GM08714 (cell line): Measurements from ENCODE around the gene C6orf120.

Experiments used
- H3K4me3 ChIP-seq: fragments of 200-500 bp; sonication (Bioruptor generic); 2 replicates; pipeline ENCODE4 v1.5.1; 2014; ENCODE audit warnings: mild to moderate bottlenecking, low read length, inconsistent platforms
- ZNF274 ChIP-seq: IDR thresholded peaks from 2 replicates; pipeline ENCODE4 v1.6.1; 2012; ENCODE audit warnings: mild to moderate bottlenecking, low read depth, low read length

C6orf120 gene

GRCh38 chr6:169726963-169727362 is 25.0 kb downstream of the C6orf120 start:
- TF ChIP-seq ZNF274 = no peak
- H3K4me3 ChIP-seq = no peak overlapping the region

- no peak for TF ChIP-seq ZNF274
- H3K4me3 ChIP-seq = no peak overlapping the region
These were observed 28.0 kb downstream of the C6orf120 start for GRCh38 chr6:169729961-169730360.

- TF ChIP-seq ZNF274 = no peak
- no peak overlapping the region for H3K4me3 ChIP-seq
These were observed 36.5 kb downstream of the C6orf120 start for GRCh38 chr6:169738204-169738975.

GRCh38 chr6:169738976-169739529 is 37.1 kb downstream of the C6orf120 start:
- TF ChIP-seq ZNF274 = no peak
- H3K4me3 ChIP-seq = no peak overlapping the region

GRCh38 chr6:169741344-169741743 is 39.4 kb downstream of the C6orf120 start:
- no peak for TF ChIP-seq ZNF274

GRCh38 chr6:169745405-169745804 is 43.5 kb downstream of the C6orf120 start:
- no peak overlapping the region for H3K4me3 ChIP-seq
- no peak for TF ChIP-seq ZNF274

More at GRCh38 chr6:169741344-169741743, 39.4 kb downstream of the C6orf120 start:
- H3K4me3 ChIP-seq = no peak overlapping the region

GRCh38 chr6:169746556-169746955 is 44.6 kb downstream of the C6orf120 start:
- no peak overlapping the region for H3K4me3 ChIP-seq
- no peak for TF ChIP-seq ZNF274

- H3K4me3 ChIP-seq = peak within 1 kb of the TSS; percentile 83
- TF ChIP-seq ZNF274 = no peak
These were observed 49.5 kb downstream of the C6orf120 start, which contains the start of the genes DYNLT2 and ERMARD for GRCh38 chr6:169751242-169752073. Gene DYNLT2 (minus strand): TSS chr6:169751572. CDS start chr6:169751458, 114 bp downstream. Gene ERMARD (plus strand): TSS chr6:169751622. CDS start chr6:169751658, 36 bp downstream.

GRCh38 chr6:169752074-169752623 is 50.2 kb downstream of the C6orf120 start:
- peak overlapping the region; percentile 83 for H3K4me3 ChIP-seq
- no peak for TF ChIP-seq ZNF274
